SK-N-MC (cell line): Measurements from ENCODE around the gene WDR6.

Source experiments
- EZH2 ChIP-seq: fragments of 200-600 bp; sonication (generic); IDR thresholded peaks from one replicate; pipeline ENCODE4 v1.6.1; 2017; ENCODE audit warnings: antibody characterized with exemption
- FOXP2 ChIP-seq: optimal IDR thresholded peaks from 2 replicates; pipeline ENCODE3; 2011; ENCODE audit warnings: mild to moderate bottlenecking, moderate library complexity; ENCODE audit not compliant: insufficient read depth; ENCODE audit errors: extremely low read length, control extremely low read depth
- POLR2AphosphoS5 ChIP-seq: IDR thresholded peaks from 2 replicates; pipeline ENCODE4 v1.6.1; 2012; ENCODE audit warnings: mild to moderate bottlenecking, low read depth, low read length, borderline replicate concordance

GRCh38 chr3:48996640-48997039, 10.6 kb upstream of the WDR6 start:
- TF ChIP-seq POLR2AphosphoS5 (no peak), EZH2 (no peak), FOXP2 (no peak)
